NCI-H146 treated with DMSO at 0.1 percent for 48 hours (cell line): ENCODE data around the gene ACLY.
"Not testable (repeated sequence)": the region's sequence is repeated elsewhere in the genome, so short reads cannot be mapped to it uniquely, and the experiment has no call there.

Experiments used
- DNase-seq: peaks from one replicate; lab custom pipeline; 2025; ENCODE audit not compliant: unreplicated experiment; lab: John Stamatoyannopoulos, UW

The ACLY gene

GRCh38 chr17:41873559-41874292, 45.0 kb downstream of the ACLY start:
- DNase-seq: no peak

GRCh38 chr17:41871789-41872188, 47.0 kb downstream of the ACLY start:
- DNase-seq: no peak

GRCh38 chr17:41870627-41871026, 48.1 kb downstream of the ACLY start:
- DNase-seq: no peak

- no peak for DNase-seq
These were observed 48.7 kb downstream of the ACLY start for GRCh38 chr17:41870097-41870496.

- DNase-seq: no peak
These were observed 49.3 kb downstream of the ACLY start for GRCh38 chr17:41869426-41869825.

- no peak for DNase-seq
These were observed 50.2 kb downstream of the ACLY start for GRCh38 chr17:41868568-41868967.

- DNase-seq: no peak
These were observed 53.2 kb downstream of the ACLY start for GRCh38 chr17:41865596-41865893.

GRCh38 chr17:41864836-41865595, 53.7 kb downstream of the ACLY start, which contains the start of gene KLHL11:
Gene KLHL11, minus strand, starts transcription at chr17:41865423. Its CDS starts 53 bp downstream, at chr17:41865370.
- DNase-seq: peak; percentile 84

- peak; percentile 17 for DNase-seq
These were observed 54.3 kb downstream of the ACLY start for GRCh38 chr17:41864498-41864835.

GRCh38 chr17:41863074-41863848, 55.5 kb downstream of the ACLY start:
- DNase-seq: no peak

GRCh38 chr17:41860254-41860931, 58.4 kb downstream of the ACLY start:
- no peak for DNase-seq

GRCh38 chr17:41851382-41851781, 67.4 kb downstream of the ACLY start:
- DNase-seq: not testable (repeated sequence)

GRCh38 chr17:41849251-41849990, 69.3 kb downstream of the ACLY start:
- no peak for DNase-seq

GRCh38 chr17:41848788-41849187, 70.0 kb downstream of the ACLY start:
- no peak for DNase-seq

- no peak for DNase-seq
These were observed 73.8 kb downstream of the ACLY start for GRCh38 chr17:41844971-41845370.

- DNase-seq: not testable (repeated sequence)
These were observed 78.0 kb downstream of the ACLY start for GRCh38 chr17:41840781-41841180.

- not testable (repeated sequence) for DNase-seq
These were observed 79.3 kb downstream of the ACLY start for GRCh38 chr17:41839448-41839847.

- DNase-seq: no peak
These were observed 80.8 kb downstream of the ACLY start, which contains the start of gene KLHL10 for GRCh38 chr17:41837761-41838538. Gene KLHL10, plus strand, starts transcription at chr17:41837825. Its CDS starts 108 bp downstream, at chr17:41837933.

GRCh38 chr17:41836550-41837196, 82.1 kb downstream of the ACLY start:
- no peak for DNase-seq
